ENCODE results near the gene ENDOU.

Gene ENDOU, protein sequence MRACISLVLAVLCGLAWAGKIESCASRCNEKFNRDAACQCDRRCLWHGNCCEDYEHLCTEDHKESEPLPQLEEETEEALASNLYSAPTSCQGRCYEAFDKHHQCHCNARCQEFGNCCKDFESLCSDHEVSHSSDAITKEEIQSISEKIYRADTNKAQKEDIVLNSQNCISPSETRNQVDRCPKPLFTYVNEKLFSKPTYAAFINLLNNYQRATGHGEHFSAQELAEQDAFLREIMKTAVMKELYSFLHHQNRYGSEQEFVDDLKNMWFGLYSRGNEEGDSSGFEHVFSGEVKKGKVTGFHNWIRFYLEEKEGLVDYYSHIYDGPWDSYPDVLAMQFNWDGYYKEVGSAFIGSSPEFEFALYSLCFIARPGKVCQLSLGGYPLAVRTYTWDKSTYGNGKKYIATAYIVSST

DNA sequence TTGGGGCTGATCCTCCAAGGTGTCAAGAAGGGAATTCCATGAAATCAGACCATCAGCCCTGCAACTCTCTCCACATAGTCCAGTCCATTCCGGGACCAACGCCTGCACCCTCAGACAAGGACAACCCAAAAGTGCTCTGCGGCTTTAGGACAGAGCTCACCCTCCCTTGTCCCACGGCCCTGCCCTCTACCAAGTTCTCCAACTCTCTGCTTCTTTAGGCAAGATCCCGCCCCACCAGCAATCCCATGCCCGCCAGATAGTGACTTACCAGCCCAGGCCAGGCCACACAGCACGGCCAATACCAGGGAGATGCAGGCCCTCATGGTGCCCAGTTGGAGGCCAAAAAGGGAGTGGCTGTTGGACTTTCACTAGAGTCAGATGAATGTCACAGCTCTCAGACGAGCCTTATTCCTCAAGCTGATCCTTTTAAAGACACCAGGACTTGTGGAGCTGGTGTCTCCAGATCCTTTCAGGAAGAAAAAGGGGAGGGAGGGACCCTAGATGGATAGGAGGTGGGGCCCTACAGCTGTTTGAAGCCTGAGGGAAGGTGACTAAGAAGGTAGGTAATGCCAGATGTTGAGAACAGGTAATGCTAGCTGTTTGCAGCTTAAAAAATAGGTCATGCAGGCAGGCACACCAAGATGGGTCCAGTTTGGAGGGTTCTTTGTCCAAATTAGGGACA, at the start of gene ENDOU:
Gene ENDOU (minus strand): TSS at position 400 of the 682 bp plus-strand sequence. CDS start 77 bp downstream, at position 323.
- no peak for DNase-seq

GRCh38 chr12:47774663-47775062, 49.4 kb upstream of the ENDOU start:
- no peak for DNase-seq

DNA sequence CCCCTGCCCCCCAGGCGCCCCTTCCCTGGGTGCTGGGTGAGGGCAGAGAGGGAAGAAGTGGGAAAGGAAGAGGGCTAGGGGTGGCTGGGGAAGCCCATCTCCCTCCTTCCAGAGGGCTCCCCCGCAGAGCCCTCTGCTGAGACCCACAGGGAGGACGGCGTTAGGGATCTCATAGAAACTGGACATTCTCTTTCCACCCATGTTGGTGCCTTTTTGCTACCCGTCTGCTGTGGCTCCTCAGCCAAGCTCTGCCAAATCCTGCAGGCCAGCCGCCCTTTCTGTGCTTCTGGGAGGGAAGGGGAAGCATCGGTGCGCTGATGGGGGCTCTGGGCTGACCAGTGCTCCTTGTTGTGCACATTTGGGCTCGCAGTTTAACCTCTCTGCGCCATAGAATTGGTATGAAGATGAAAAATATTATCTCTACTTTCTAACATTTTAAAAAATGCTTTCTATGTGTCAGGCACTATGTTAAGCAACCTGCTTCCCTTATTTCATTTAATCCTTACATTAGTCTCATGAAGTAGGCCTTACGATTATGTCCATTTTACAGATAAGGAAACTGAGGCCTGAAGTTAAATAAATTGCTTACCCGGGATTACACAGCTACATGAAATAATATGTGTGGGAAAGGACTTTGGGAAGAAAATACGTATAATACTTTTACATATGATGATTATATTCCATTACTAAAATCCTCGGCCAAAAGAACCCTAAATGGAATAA, 48.7 kb upstream of the ENDOU start:
- DNase-seq = no peak

- peak; percentile 50 for DNase-seq
Observed at GRCh38 chr12:47773062-47773857, 48.0 kb upstream of the ENDOU start, which contains the start of gene SLC48A1. Gene SLC48A1 (plus strand): TSS chr12:47773238. CDS start chr12:47773305, 67 bp downstream.

DNA sequence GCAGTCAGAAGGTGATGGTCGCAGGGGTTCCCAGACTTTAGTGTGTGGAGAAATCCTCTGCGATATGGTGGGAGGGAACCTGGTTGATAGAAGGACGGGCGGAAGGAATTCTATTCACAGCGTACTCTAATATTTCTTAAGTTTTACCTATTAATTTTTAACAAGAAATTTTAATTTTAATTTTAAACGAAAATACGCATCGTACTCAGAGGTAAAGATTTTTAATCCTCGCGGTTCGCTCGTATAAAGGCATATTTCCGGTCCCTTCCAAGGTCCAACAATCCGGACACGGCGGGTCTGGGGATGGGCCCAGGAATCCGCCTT, 47.4 kb upstream of the ENDOU start:
- peak; percentile 35 for DNase-seq

- DNase-seq = no peak
Observed at GRCh38 chr12:47772094-47772660, 46.9 kb upstream of the ENDOU start.

DNA sequence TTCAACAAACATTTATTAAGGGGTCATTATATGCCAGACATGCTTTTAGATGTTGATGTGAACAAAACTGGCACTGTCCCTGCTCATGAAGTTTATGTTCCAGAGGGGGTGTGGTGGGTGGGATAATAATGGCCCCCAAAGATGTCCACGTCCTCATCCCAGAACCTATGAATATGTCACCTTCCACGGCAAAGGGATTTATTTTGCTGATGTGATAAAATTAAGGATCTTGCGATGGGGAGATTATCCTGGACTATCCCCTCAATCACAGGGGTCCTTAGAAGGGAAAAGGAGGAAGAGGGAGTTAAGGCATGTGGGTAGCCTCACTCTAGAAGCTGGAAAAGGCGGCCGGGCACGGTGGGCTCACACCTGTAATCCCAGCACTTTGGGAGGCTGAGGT, 46.0 kb upstream of the ENDOU start:
- DNase-seq = no peak

DNA sequence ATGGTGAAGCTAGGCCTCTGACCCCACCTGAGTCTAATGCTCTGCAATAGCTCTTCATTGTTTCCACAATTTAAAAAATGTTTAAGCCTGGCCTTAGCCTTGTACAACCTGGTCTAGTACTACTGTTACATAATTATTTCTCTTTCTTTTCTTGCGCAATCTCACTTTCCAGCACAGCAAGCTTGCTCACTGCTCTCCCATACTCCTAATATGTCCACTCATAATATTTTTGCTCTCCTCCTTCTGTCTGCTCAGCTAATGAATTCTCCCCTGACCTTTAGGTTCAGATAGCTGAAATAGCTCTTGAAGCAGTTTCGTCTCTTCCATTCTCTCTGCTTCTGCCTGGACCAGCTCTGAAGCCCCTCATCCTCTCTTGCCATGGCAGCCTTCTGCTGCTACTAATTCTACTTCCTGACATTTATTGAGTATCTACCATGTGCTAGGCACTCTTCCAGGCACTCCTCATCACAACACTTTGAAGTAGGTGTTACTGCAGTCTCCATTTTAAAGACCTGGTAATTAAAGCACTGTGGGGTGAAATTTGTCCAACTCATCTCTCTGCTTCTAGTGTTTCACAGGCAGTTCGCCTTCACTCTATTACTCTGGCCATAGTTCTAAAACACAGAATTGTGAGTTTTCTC, 44.9 kb upstream of the ENDOU start:
- DNase-seq = no peak

- no peak for DNase-seq
Observed at GRCh38 chr12:47769234-47770085, 44.2 kb upstream of the ENDOU start.

- DNase-seq = peak; percentile 56
Observed at GRCh38 chr12:47768323-47768811, 43.1 kb upstream of the ENDOU start.

DNA sequence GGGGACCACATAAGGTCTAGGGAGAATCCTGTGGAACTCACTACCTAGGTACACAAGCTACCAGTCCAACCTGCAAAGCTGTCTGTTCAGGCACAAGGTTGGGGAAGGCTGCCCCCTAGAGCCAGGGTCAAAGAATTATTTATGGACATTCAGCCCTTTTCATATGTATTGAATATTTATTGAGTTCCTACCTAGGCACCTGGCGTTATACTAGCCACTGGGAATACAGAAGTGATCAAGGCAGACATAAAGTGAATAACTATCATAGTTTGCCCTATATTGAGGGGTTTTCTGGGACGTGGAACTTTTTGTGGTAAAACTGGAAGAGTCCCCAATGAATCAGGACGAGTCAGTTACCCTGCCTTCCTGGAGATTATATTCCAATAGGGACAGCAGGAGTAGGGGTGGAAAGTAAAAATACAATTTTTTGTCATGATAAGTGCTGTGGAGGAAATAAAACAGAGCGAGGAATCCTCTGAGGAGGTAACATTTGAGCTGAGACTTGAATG, 42.0 kb upstream of the ENDOU start:
- no peak for DNase-seq

DNA sequence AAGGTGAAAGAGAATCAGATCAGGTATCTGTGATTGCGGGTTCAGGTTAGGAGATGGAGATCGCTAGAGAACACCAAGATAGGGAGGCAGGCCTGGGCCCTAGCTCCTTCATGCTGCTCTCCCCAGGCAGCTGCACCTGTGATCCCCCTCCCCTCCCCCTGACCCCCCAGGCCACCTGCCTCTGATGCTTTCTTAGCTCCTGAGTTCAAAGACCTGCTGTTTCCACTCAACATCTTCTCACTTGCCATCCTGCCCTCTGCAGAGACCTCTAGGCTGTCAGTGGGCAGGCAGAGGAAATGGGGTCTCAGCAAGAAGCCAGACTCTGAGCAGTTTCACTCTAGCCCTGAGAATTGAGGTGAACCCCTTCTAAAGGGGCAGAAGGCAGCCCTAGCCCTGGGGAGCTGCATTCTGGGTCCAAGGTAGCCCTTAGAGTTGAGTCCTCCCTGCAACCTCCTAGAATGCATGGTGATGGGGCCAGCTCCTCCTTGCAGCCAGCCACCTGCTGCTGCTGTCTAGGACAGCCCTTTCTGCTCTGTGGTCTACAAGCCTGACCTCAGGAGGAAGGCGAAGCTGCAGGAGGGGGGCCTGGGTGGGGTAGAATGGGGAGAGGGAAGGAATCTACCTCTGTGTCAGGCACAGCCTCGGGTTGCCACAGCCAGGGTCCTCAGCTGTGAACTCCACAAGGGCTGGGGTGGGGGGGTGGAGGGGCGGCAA, 41.4 kb upstream of the ENDOU start:
- DNase-seq = no peak

- no peak for DNase-seq
Observed at GRCh38 chr12:47763481-47764346, 38.4 kb upstream of the ENDOU start.

DNA sequence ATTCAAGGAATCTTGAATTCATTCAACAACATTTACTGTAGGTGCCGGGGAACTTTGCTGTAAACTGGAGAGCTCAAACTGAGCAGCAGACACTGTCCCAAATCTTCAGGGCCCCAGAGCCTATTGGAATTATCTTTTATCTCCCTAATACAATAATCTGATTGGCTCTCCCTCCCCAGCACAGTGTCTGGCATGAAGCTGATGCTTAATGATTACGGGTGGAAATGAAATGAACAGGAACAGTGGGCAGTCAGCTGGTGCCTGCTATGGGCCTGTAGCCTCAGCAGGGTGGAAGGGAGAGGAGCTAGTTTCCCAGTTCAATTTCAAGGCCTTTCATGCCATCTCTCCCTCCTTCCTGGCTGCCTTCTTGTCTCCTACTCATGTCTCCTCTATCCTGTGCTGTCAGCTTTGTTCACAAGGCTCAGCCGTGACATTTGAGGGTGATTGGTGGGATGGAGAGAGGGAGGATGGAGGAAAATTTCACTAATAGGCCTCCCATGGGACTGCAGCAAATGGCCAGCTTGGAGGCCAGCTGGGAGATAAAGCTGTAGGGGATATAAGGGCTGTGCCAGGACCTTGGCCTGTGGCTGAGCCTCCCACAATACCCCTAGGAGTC, 37.7 kb upstream of the ENDOU start:
- no peak for DNase-seq

- DNase-seq = peak; percentile 47
Observed at GRCh38 chr12:47758834-47759690, 33.8 kb upstream of the ENDOU start, which contains the start of gene RAPGEF3. Gene RAPGEF3 (minus strand): TSS chr12:47758880. CDS start chr12:47758556, 324 bp downstream.

- no peak for DNase-seq
Observed at GRCh38 chr12:47758584-47758833, 33.2 kb upstream of the ENDOU start.

DNA sequence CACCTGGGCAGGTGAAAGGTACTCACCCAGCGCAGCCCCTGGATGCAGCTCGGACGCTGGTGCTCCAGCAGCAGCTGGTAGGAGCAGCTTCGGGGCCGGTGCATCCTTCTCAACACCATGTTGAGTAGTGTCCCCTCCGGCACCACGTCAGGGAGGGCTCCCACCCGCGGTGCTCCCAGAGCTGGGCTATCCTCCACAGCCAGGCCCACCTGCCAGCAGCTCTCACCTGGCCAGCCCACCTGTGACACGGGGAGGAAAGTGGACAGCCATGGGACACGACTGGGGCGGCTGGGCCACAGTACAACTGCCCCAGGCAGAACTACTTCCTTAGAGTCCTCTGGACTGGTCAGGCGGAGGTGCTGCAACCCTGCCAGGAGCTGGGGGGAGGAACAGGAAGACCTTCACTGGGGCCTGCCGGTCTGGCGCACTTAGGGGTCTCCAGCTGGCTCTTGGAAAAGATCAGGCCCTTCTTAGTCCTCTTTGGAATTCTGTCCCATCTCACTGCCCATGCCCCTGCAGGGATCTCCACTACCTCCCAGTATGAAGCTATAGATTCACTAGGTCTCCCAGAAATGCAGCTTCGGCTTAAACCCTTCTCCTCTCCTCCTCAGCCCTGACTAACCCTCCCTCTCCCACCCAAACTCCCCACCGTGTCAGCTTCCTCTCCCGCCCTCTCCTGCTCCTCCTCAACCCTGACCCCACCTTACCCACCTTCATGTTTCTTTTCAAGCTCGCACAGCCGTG, 32.7 kb upstream of the ENDOU start:
- DNase-seq = no peak
